Neural progenitor cell (in vitro differentiated cells): ENCODE results near the gene CYB561D1. TPM values are rescaled to one million over a fixed set of nuclear protein-coding genes. Genes with fewer than 3 reads are reported as not detected.

ENCODE experiments used
- DNase-seq: peaks from one replicate; pipeline ENCODE4 v3.0.0-alpha.2; 2016; ENCODE audit warnings: low spot score
- H2AFZ ChIP-seq: fragments of 200-600 bp; sonication (generic); replicated peaks from 2 replicates; pipeline ENCODE4 v1.6.1; 2016; ENCODE audit warnings: antibody characterized with exemption
- H3F3A ChIP-seq: fragments of 200-600 bp; sonication (generic); 2 replicates; pipeline ENCODE4 v1.6.1; 2016; ENCODE audit warnings: antibody characterized with exemption, low read depth
- H3K27ac ChIP-seq: fragments of 200-600 bp; sonication (generic); 2 replicates; pipeline ENCODE4 v1.5.1; 2016; ENCODE audit warnings: mild to moderate bottlenecking
- H3K27me3 ChIP-seq: fragments of 200-600 bp; sonication (generic); 2 replicates; pipeline ENCODE4 v1.6.1; 2016; ENCODE audit warnings: mild to moderate bottlenecking, moderate library complexity
- H3K36me3 ChIP-seq: fragments of 200-600 bp; sonication (generic); 2 replicates; pipeline ENCODE4 v1.5.1; 2016
- H3K4me1 ChIP-seq: fragments of 200-600 bp; sonication (generic); 2 replicates; pipeline ENCODE4 v1.6.1; 2016; ENCODE audit warnings: mixed run types
- H3K4me2 ChIP-seq: fragments of 200-600 bp; sonication (generic); 2 replicates; pipeline ENCODE4 v1.6.1; 2016
- H3K4me3 ChIP-seq: fragments of 200-600 bp; sonication (generic); 2 replicates; pipeline ENCODE4 v1.5.1; 2016
- H3K79me2 ChIP-seq: fragments of 200-600 bp; sonication (generic); 2 replicates; pipeline ENCODE4 v1.6.1; 2016; ENCODE audit warnings: low read depth
- H3K9ac ChIP-seq: fragments of 200-600 bp; sonication (generic); 2 replicates; pipeline ENCODE4 v1.6.1; 2016
- H3K9me3 ChIP-seq: fragments of 200-600 bp; sonication (generic); 2 replicates; pipeline ENCODE4 v1.5.1; 2016; ENCODE audit warnings: low read depth
- H4K20me1 ChIP-seq: fragments of 200-600 bp; sonication (generic); 2 replicates; pipeline ENCODE4 v1.6.1; 2016; ENCODE audit warnings: low read depth
- H3K27ac Mint-ChIP-seq: 3 replicates; pipeline ENCODE4 v1.8.0; 2021; ENCODE audit warnings: mixed read lengths
- H3K27me3 Mint-ChIP-seq: 2 replicates; pipeline ENCODE4 v1.8.0; 2022; ENCODE audit warnings: low read depth, mild to moderate bottlenecking, inconsistent platforms, moderate library complexity, mixed read lengths; ENCODE audit not compliant: insufficient read depth
- H3K36me3 Mint-ChIP-seq: 3 replicates; pipeline ENCODE4 v1.8.0; 2021; ENCODE audit warnings: mixed read lengths
- H3K4me1 Mint-ChIP-seq: 3 replicates; pipeline ENCODE4 v1.8.0; 2021; ENCODE audit warnings: mixed read lengths
- H3K4me3 Mint-ChIP-seq: 3 replicates; pipeline ENCODE4 v1.8.0; 2021; ENCODE audit warnings: mild to moderate bottlenecking, moderate library complexity, mixed read lengths
- H3K9me3 Mint-ChIP-seq: 3 replicates; pipeline ENCODE4 v1.8.0; 2020; ENCODE audit warnings: mixed read lengths
- EZH2 ChIP-seq: fragments of 200-600 bp; sonication (generic); IDR thresholded peaks from 2 replicates; pipeline ENCODE4 v1.6.1; 2017; ENCODE audit warnings: antibody characterized with exemption, mild to moderate bottlenecking, moderate library complexity
- EZH2phosphoT487 ChIP-seq: fragments of 200-600 bp; sonication (generic); IDR thresholded peaks from 2 replicates; pipeline ENCODE4 v1.6.1; 2017; ENCODE audit warnings: antibody characterized with exemption
- total RNA-seq: library from RNA; depleted of rRNA; stranded (reverse); fragments of >200 nt; gene quantifications from 2 replicates; pipeline ENCODE4 v1.2.3, GENCODE V29; 2015; ENCODE audit warnings: low replicate concordance
- TF ChIP-seq, protein P1 (sequence below): fragments of 200-600 bp; sonication (generic); IDR thresholded peaks from 2 replicates; pipeline ENCODE4 v1.5.1; 2017; ENCODE audit warnings: antibody characterized with exemption, mild to moderate bottlenecking

The CYB561D1 gene
- total RNA-seq, 1 donor from 2014 or later, result 4.3 TPM

GRCh38 chr1:109508001-109508872, 14.3 kb downstream of the CYB561D1 start:
- Mint-ChIP-seq H3K27me3 (peaks cover 5% of the 10 kb centered on the region), H3K36me3 (no peaks in the 10 kb centered on the region), H3K4me1 (peaks cover 21% of the 10 kb centered on the region), H3K9me3 (no peaks in the 10 kb centered on the region), H3K4me3 (peak overlapping the region; percentile 89), H3K27ac (no peak overlapping the region)
- H3K9ac ChIP-seq, result no peak overlapping the region
- no peak for DNase-seq
- no peak overlapping the region for H3K27ac ChIP-seq
- H3K79me2 ChIP-seq, result no peaks in the 10 kb centered on the region
- peaks cover 44% of the 10 kb centered on the region for H3K27me3 ChIP-seq
- H3K9me3 ChIP-seq, result no peaks in the 10 kb centered on the region
- peak overlapping the region; percentile 94 for H3K4me2 ChIP-seq
- H2AFZ ChIP-seq, result no peak overlapping the region
- no peak for TF ChIP-seq EZH2phosphoT487
- TF ChIP-seq EZH2, result no peak
- TF ChIP-seq, protein P1, sequence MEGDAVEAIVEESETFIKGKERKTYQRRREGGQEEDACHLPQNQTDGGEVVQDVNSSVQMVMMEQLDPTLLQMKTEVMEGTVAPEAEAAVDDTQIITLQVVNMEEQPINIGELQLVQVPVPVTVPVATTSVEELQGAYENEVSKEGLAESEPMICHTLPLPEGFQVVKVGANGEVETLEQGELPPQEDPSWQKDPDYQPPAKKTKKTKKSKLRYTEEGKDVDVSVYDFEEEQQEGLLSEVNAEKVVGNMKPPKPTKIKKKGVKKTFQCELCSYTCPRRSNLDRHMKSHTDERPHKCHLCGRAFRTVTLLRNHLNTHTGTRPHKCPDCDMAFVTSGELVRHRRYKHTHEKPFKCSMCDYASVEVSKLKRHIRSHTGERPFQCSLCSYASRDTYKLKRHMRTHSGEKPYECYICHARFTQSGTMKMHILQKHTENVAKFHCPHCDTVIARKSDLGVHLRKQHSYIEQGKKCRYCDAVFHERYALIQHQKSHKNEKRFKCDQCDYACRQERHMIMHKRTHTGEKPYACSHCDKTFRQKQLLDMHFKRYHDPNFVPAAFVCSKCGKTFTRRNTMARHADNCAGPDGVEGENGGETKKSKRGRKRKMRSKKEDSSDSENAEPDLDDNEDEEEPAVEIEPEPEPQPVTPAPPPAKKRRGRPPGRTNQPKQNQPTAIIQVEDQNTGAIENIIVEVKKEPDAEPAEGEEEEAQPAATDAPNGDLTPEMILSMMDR, result no peak
- H3F3A ChIP-seq, result peaks cover 4% of the 10 kb centered on the region
- no peak overlapping the region for H3K4me3 ChIP-seq
- H4K20me1 ChIP-seq, result no peaks in the 10 kb centered on the region
- H3K4me1 ChIP-seq, result peaks cover 6% of the 10 kb centered on the region
- no peaks in the 10 kb centered on the region for H3K36me3 ChIP-seq

- H3K27ac ChIP-seq, result no peak overlapping the region
- H3K4me1 ChIP-seq, result peaks cover 6% of the 10 kb centered on the region
- peaks cover 48% of the 10 kb centered on the region for H3K27me3 ChIP-seq
- H4K20me1 ChIP-seq, result no peaks in the 10 kb centered on the region
- Mint-ChIP-seq H3K27me3 (peaks cover 5% of the 10 kb centered on the region), H3K27ac (no peak overlapping the region), H3K4me3 (peak overlapping the region; percentile 89), H3K4me1 (peaks cover 21% of the 10 kb centered on the region), H3K36me3 (no peaks in the 10 kb centered on the region), H3K9me3 (no peaks in the 10 kb centered on the region)
- TF ChIP-seq EZH2phosphoT487 (no peak), EZH2 (no peak)
- TF ChIP-seq, protein P1, result no peak
- H2AFZ ChIP-seq, result peak overlapping the region; percentile 90
- no peaks in the 10 kb centered on the region for H3K9me3 ChIP-seq
- peak overlapping the region; percentile 94 for H3K4me2 ChIP-seq
- peak overlapping the region; percentile 58 for H3K4me3 ChIP-seq
- peaks cover 4% of the 10 kb centered on the region for H3F3A ChIP-seq
- no peak overlapping the region for H3K9ac ChIP-seq
- no peaks in the 10 kb centered on the region for H3K36me3 ChIP-seq
- no peak for DNase-seq
- no peaks in the 10 kb centered on the region for H3K79me2 ChIP-seq
Observed at GRCh38 chr1:109508873-109509175, 14.9 kb downstream of the CYB561D1 start.

GRCh38 chr1:109509176-109510134, 15.6 kb downstream of the CYB561D1 start, which contains the start of gene AMIGO1:
AMIGO1 (minus strand) TSS chr1:109509727; CDS start chr1:109508912, 815 bp downstream.
- Mint-ChIP-seq H3K4me3 (peak within 1 kb of the TSS; percentile 95), H3K36me3 (no peaks in the 10 kb centered on the region), H3K9me3 (no peaks in the 10 kb centered on the region), H3K27me3 (peaks cover 5% of the 10 kb centered on the region), H3K27ac (peak within 1 kb of the TSS; percentile 57), H3K4me1 (peaks cover 21% of the 10 kb centered on the region)
- no peak within 1 kb of the TSS for H3K9ac ChIP-seq
- H3K79me2 ChIP-seq, result no peaks in the 10 kb centered on the region
- peak within 1 kb of the TSS; percentile 98 for H2AFZ ChIP-seq
- peak within 1 kb of the TSS; percentile 94 for H3K4me2 ChIP-seq
- peaks cover 4% of the 10 kb centered on the region for H3F3A ChIP-seq
- H4K20me1 ChIP-seq, result no peaks in the 10 kb centered on the region
- H3K4me3 ChIP-seq, result peak within 1 kb of the TSS; percentile 58
- DNase-seq, result peak; percentile 92
- no peak for TF ChIP-seq EZH2
- TF ChIP-seq, protein P1, result no peak
- TF ChIP-seq EZH2phosphoT487, result no peak
- peaks cover 6% of the 10 kb centered on the region for H3K4me1 ChIP-seq
- H3K36me3 ChIP-seq, result no peaks in the 10 kb centered on the region
- H3K27ac ChIP-seq, result no peak within 1 kb of the TSS
- H3K27me3 ChIP-seq, result peaks cover 48% of the 10 kb centered on the region
- H3K9me3 ChIP-seq, result no peaks in the 10 kb centered on the region
